ENCODE results near the gene SPPL2C. TPM values are rescaled to one million over a fixed set of nuclear protein-coding genes. Genes with fewer than 3 reads are reported as not detected.

Gene SPPL2C
- total and polyA plus RNA-seq, 2 of the 13 experiments (the other 11 are each of a cell fraction or from before 2014, with no cell fraction given) = not detected

DNA sequence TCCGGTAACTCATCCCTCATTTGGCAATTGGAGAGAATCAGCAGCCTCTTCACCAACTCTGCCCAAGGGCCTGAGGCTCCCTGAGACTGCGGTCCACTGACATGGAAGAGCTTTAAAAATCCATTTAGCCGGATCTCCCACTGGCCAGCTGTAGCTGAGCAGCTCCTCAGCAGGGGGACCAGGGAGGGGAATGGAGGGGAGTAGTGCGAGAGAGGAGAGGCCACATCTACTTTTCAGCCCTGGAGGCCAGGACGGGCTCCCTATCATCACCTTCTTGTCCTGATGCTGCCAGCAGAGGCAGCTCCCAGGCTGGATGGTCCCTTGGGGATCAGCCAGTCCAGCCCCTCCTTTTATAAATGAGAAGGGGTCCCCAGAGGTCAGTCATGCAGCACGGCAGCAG lies 25.0 kb upstream of the SPPL2C start:
- H3K4me3 ChIP-seq (replicated peaks in 1 of 3; ENCODE audit: insufficient read depth in 1 of 3, low read depth in 2 of 3, low read length in 3 of 3) = no peak overlapping the region
- no peaks in the 10 kb centered on the region for H3K9me3 ChIP-seq (ENCODE audit: low read length)
- POLR2A ChIA-PET = no interaction called here
- H2AFZ ChIP-seq (ENCODE audit: low read length) = no peak overlapping the region
- no peak overlapping the region for H3K9ac ChIP-seq (ENCODE audit: insufficient read depth, low read depth, low read length)
- BruUV-seq (replicated peaks) = no TSS peak
- intact Hi-C loops (cut with micrococcal nuclease; ENCODE audit: unreplicated experiment) = no loop called here
- DNase-seq (ENCODE audit: low spot score) = no peak
- no peaks in the 10 kb centered on the region for H4K20me1 ChIP-seq (ENCODE audit: insufficient read depth, low read length)
- in situ Hi-C loops (cut with HindIII; ENCODE audit: extremely low pct_ligation_motif_present, low pct_unique_long_range_greater_than_20kb) = no loop called here
- WGBS (ENCODE audit: low lambda C conversion rate) = 10% methylated on average over 6 of the region's 6 CpGs
- no peaks in the 10 kb centered on the region for H3K36me3 ChIP-seq (replicated peaks in 1 of 2; ENCODE audit: control insufficient read depth in 1 of 2, insufficient read depth in 2 of 2, low read length in 2 of 2)
- no peak overlapping the region for H3K27ac ChIP-seq (ENCODE audit: extremely low read length, insufficient read depth, low read length)
- H3K27me3 ChIP-seq (ENCODE audit: control insufficient read depth in 1 of 2, insufficient read depth in 2 of 2, low read length in 2 of 2) = peaks cover 16 to 76% of the 10 kb centered on the region in 2 experiments; a peak in 4 of 5 replicates
- no peak for FAIRE-seq
- ATAC-seq = no peak
- H3K4me1 ChIP-seq (ENCODE audit: insufficient read depth, low read length) = peaks cover 23% of the 10 kb centered on the region
- TF ChIP-seq PHF21A (CRISPR knock-in tag; IDR thresholded peaks at IDR 0.05) = no peak
- no peak for TF ChIP-seq GATAD1 (CRISPR knock-in tag; IDR thresholded peaks at IDR 0.05)
- TF ChIP-seq REXO4 (CRISPR knock-in tag; IDR thresholded peaks at IDR 0.05; ENCODE audit: borderline replicate concordance) = no peak
- TF ChIP-seq, protein P1, sequence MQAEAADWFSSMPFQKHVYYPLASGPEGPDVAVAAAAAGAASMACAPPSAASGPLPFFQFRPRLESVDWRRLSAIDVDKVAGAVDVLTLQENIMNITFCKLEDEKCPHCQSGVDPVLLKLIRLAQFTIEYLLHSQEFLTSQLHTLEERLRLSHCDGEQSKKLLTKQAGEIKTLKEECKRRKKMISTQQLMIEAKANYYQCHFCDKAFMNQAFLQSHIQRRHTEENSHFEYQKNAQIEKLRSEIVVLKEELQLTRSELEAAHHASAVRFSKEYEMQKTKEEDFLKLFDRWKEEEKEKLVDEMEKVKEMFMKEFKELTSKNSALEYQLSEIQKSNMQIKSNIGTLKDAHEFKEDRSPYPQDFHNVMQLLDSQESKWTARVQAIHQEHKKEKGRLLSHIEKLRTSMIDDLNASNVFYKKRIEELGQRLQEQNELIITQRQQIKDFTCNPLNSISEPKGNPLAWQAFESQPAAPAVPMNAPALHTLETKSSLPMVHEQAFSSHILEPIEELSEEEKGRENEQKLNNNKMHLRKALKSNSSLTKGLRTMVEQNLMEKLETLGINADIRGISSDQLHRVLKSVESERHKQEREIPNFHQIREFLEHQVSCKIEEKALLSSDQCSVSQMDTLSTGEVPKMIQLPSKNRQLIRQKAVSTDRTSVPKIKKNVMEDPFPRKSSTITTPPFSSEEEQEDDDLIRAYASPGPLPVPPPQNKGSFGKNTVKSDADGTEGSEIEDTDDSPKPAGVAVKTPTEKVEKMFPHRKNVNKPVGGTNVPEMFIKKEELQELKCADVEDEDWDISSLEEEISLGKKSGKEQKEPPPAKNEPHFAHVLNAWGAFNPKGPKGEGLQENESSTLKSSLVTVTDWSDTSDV (CRISPR knock-in tag; IDR thresholded peaks at IDR 0.05) = no peak
- TF ChIP-seq, protein P2, sequence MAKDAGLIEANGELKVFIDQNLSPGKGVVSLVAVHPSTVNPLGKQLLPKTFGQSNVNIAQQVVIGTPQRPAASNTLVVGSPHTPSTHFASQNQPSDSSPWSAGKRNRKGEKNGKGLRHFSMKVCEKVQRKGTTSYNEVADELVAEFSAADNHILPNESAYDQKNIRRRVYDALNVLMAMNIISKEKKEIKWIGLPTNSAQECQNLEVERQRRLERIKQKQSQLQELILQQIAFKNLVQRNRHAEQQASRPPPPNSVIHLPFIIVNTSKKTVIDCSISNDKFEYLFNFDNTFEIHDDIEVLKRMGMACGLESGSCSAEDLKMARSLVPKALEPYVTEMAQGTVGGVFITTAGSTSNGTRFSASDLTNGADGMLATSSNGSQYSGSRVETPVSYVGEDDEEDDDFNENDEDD (CRISPR knock-in tag; IDR thresholded peaks at IDR 0.05; ENCODE audit: borderline replicate concordance) = no peak
- no peak for TF ChIP-seq ZNF432 (CRISPR knock-in tag; IDR thresholded peaks at IDR 0.05; ENCODE audit: borderline replicate concordance)
- TF ChIP-seq GLI4 (CRISPR knock-in tag; IDR thresholded peaks at IDR 0.05; ENCODE audit: borderline replicate concordance) = no peak
- TF ChIP-seq FOXM1 (CRISPR knock-in tag; IDR thresholded peaks at IDR 0.05) = no peak
- TF ChIP-seq NR2F1 (CRISPR knock-in tag; IDR thresholded peaks at IDR 0.05) = no peak
- TF ChIP-seq ZSCAN21 (CRISPR knock-in tag; IDR thresholded peaks at IDR 0.05; ENCODE audit: borderline replicate concordance) = no peak
- no peak for TF ChIP-seq BHLHE40 (IDR thresholded peaks at IDR 0.05; ENCODE audit: low read length)
- TF ChIP-seq, protein P3, sequence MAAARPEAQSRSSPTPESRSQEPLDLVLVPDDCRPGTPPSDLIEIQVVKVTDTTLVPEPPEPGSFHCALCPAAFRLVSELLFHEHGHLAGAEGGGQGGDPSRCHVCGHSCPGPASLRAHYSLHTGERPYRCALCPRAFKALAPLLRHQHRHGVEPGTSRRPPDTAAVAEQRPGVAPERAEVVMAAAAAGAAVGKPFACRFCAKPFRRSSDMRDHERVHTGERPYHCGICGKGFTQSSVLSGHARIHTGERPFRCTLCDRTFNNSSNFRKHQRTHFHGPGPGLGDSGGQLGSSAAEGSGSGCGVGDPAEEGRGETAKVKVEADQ (CRISPR knock-in tag; IDR thresholded peaks at IDR 0.05; ENCODE audit: borderline replicate concordance) = no peak
- TF ChIP-seq ISL2 (CRISPR knock-in tag; IDR thresholded peaks at IDR 0.05) = no peak
- TF ChIP-seq KAT2B (IDR thresholded peaks at IDR 0.05; ENCODE audit: borderline replicate concordance, low read depth, low read length) = no peak
- no peak for TF ChIP-seq ZNF670 (CRISPR knock-in tag; IDR thresholded peaks at IDR 0.05; ENCODE audit: borderline replicate concordance)
- no peak overlapping the region for H3K4me2 ChIP-seq (ENCODE audit: low read depth, low read length)
- CTCF ChIA-PET (ENCODE audit: low intra/inter-chr PET ratio, low total read pairs) = no interaction called here
- H3K79me2 ChIP-seq (ENCODE audit: insufficient read depth, low read length) = no peaks in the 10 kb centered on the region

Measured in HepG2 (cell line).